ENCODE measurements around the gene GTF2A1.

GRCh38 chr14:81169711-81170103, 51.1 kb downstream of the GTF2A1 start:
- TF ChIP-seq, protein P1, sequence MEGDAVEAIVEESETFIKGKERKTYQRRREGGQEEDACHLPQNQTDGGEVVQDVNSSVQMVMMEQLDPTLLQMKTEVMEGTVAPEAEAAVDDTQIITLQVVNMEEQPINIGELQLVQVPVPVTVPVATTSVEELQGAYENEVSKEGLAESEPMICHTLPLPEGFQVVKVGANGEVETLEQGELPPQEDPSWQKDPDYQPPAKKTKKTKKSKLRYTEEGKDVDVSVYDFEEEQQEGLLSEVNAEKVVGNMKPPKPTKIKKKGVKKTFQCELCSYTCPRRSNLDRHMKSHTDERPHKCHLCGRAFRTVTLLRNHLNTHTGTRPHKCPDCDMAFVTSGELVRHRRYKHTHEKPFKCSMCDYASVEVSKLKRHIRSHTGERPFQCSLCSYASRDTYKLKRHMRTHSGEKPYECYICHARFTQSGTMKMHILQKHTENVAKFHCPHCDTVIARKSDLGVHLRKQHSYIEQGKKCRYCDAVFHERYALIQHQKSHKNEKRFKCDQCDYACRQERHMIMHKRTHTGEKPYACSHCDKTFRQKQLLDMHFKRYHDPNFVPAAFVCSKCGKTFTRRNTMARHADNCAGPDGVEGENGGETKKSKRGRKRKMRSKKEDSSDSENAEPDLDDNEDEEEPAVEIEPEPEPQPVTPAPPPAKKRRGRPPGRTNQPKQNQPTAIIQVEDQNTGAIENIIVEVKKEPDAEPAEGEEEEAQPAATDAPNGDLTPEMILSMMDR (conservative IDR thresholded peaks at IDR 0.05; ENCODE audit: low read depth, low read length), result no peak
- TF ChIP-seq EZH2 (IDR thresholded peaks at IDR 0.05; ENCODE audit: low read length, unreplicated experiment), result no peak
